Left colon (tissue), 2 donors: Measurements from ENCODE around the gene ANKRD12. TPM values are rescaled to one million over a fixed set of nuclear protein-coding genes. Genes with fewer than 3 reads are reported as not detected.
"Not testable (repeated sequence)": the region's sequence is repeated elsewhere in the genome, so short reads cannot be mapped to it uniquely, and the experiment has no call there.

Source experiments
- ATAC-seq: fragments of 200-7000 bp; cut with Tn5 transposase; one replicate; pipeline ENCODE4 v1.9.1; 2020; ENCODE audit warnings: mild to moderate bottlenecking, moderate library complexity
- DNase-seq, 2 donors: peaks; one replicate each; pipeline ENCODE4 v3.0.0-alpha.2; 2020
- intact Hi-C, 2 donors: fragments of 100-400 bp; cut with DNase I in 1 of 2; cut with micrococcal nuclease in 1 of 2; formaldehyde crosslinking; loops; one replicate each; pipeline versions ENCODE4 v1.11.2 to v1.14.0; 2022; cut with DNase I, micrococcal nuclease
- total RNA-seq, 2 donors: library from RNA; stranded (reverse); fragmentation: NEBNext Ultra II Directional; extraction: Animal tissue kit (Norgen Biotek cat#: 25700); gene quantifications; one replicate each; pipeline ENCODE4 v1.2.1, GENCODE V29; 2021
- donor health status: DM: no; HTN: no; CAD: no.
- donor health status: DM: yes; HTN: yes; CAD: no.

The ANKRD12 gene
- total RNA-seq, 2 donors from 2014 or later: 44.7 to 64.3 TPM

DNA sequence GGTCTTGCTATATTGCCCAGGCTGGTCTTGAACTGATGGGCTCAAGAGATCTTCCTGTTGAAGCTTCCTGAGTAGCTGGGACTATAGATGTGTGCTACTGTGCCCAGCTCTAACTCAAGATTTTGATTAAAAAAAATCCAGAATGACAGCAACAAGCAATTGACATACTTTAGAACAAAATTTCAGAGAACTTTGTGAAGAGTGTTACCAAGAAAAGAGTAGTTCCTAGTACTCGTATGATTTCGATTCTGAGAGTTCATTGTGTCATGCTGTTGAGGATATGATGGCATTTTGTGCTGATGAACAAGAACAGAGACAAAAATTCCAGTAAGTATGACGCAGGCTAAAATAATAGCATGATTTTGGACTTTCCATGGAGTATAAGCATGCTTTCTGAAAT is 107.8 kb downstream of the ANKRD12 start:
- intact Hi-C loops: no loop called here
- ATAC-seq (no peak), DNase-seq (no peak)

DNA sequence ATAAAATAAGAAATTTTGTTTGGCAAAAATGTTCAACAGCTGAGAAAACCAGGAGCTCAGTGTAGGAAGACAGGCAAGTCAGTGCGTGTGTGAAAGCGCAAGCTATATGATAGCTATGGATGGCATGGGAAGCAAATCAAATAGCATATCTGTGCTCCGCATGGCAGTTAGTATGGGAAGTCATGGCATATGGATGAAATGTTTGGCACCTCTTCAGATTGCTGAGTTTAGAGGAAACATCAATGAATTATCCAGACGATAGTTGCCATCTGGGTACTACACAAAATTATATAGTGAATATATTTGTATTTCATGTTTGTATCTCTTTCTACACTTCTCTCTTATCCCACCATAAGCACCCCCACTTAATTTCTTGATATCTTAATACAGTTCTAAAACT is 112.1 kb downstream of the ANKRD12 start:
- ATAC-seq (no peak), DNase-seq (no peak)
- intact Hi-C loops: no loop called here

DNA sequence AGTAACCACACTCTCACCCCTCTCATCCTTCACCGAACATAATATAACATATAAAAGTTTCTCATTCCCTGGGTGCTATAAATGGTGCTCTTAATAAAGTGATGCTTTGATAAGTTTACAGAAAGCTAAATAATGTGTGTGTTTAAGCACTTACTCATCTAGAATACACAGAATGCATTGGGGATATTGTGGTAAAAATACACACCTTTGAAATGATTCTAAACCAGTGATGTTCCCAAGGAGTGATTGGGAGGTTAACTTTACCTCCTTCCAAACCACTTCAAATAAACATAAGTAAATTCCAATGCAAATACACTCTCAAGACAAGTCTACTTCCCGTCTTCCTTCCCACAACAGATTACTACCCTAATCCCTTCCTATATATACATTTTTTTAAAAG is 112.7 kb downstream of the ANKRD12 start:
- intact Hi-C loops: no loop called here
- DNase-seq: no peak
- ATAC-seq: no peak

- no peak for DNase-seq
- intact Hi-C loops: no loop called here
- ATAC-seq: peak; percentile 50
These were observed 122.6 kb downstream of the ANKRD12 start for GRCh38 chr18:9259173-9259572.

DNA sequence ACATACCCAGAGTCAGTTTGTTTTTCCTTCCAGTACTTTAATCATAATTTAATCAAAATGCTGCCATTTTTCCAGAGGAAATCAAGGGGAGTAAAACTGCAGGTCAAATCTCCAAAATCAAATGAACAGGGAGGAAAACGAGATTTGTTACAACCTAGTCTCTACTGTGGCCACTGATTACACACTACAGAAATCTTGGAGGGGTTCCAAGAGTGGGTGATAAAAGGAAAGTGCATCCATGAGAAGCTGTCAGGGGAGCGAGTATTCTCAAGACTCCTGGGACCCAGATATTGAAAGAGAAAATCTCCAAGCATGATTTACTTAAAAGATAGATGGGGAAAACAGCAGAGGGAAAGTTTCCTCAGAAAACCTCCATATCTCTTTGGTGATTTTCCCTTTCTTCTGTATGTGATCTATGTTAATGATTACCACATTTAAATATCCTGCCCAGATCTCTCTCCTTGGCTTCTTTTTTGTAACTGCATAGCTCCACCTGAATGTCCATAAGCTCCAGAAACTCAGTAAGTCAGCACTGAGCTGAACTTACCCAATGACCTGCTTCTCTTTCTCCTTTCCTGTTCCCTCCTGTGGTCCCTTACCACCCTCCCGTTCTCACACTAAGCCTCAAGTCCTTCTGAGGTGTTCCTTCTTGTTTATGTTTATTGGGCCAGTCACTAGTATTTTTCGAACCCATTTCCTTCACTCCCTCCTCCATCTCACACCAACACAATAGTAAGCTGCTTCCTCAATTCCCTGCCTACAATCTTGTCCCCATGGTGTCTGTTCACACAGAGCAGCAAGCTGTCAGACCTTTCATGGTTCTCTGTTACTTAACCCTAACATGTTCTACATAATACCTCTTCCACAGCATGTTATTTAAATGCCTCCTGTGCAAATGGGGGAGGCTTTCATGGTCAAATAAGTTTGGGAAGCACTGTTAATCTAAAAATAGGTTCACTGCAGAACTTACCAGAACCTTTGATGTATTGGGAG is 124.1 kb downstream of the ANKRD12 start:
- DNase-seq: no peak
- intact Hi-C loops: no loop called here
- ATAC-seq: peak; percentile 25

- ATAC-seq (no peak), DNase-seq (no peak)
- intact Hi-C loops: no loop called here
These were observed 126.7 kb downstream of the ANKRD12 start for GRCh38 chr18:9263264-9263663.

DNA sequence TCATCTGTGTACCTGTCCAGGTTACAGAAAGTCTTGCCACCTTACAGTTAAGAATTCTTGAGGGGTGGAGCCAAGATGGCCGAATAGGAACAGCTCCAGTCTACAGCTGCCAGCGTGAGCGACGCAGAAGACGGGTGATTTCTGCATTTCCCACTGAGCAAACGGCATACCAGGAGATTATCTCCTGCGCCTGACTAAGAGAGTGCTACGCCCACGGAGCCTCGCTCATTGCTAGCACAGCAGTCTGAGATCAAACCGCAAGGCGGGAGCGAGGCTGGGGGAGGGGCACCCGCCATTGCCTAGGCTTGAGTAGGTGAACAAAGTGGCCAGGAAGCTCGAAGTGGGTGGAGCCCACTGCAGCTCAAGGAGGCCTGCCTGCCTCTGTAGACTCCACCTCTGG is 128.2 kb downstream of the ANKRD12 start:
- intact Hi-C loops, DNase-seq, ATAC-seq: not testable (repeated sequence)

- intact Hi-C loops: no loop called here
- peak; percentile 58 for ATAC-seq
- DNase-seq: no peak
These were observed 136.6 kb downstream of the ANKRD12 start for GRCh38 chr18:9273221-9273620.

- DNase-seq (no peak), ATAC-seq (peak; percentile 87)
- intact Hi-C loops: no loop called here
These were observed 139.3 kb downstream of the ANKRD12 start for GRCh38 chr18:9275890-9276289.

GRCh38 chr18:9278028-9278427 is 141.4 kb downstream of the ANKRD12 start:
- intact Hi-C loops: no loop called here
- ATAC-seq (no peak), DNase-seq (no peak)

DNA sequence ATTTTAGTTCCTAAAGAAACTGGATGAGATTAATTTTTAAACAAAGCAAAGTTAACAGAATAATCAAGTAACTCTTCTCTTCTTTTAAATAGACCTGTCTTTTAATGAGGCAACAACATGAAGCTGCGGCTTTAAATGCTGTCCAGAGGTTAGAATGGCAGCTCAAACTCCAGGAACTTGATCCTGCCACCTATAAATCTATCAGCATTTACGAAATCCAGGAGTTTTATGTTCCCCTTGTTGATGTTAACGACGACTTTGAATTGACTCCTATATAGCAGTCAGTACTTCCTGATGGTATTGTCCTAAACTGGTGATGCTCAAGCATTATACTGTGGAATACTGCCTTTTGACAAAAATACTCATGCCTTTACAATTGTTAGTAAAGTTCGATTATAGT is 144.3 kb downstream of the ANKRD12 start:
- peak; percentile 44 for ATAC-seq
- intact Hi-C loops: no loop called here
- DNase-seq: no peak

GRCh38 chr18:9281780-9282179 is 145.2 kb downstream of the ANKRD12 start:
- DNase-seq: no peak
- intact Hi-C loops: no loop called here
- ATAC-seq: no peak

DNA sequence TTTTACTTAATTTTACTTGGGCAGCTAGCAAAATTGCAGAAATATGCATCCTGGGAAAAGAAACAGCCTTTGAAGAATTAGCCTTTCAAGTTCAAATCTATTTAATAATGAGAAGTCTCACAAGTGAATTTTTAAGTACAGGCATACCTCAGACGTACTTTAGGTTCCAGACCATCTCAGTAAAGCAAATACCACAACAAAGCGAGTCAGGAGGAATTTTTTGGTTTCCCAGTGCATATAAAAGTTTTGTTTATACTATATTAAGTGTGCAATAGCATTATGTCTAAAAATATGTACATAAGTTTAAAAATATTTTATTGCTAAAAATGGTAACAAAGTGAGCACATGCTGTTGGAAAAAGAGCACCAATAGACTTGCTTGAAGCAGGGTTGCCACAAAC is 147.2 kb downstream of the ANKRD12 start:
- no peak for ATAC-seq
- intact Hi-C loops: no loop called here
- DNase-seq: no peak

DNA sequence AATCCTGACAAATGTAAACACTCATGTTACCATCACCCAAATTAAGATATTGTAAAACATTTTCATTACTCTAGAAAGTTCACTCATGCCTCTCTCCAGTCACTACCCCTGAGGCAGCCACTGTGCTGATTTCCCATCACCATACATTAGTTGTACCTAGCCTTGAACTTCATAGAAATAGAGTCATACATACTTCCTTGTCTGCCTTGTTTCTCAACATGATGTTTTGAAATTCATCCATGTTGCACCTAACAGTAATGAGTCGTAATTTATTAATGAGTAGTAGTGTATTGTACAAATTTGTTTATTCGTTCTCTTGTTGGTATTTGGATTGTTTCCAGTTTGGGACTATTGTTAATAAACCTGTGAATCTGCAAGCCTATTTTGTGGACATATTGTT is 149.0 kb downstream of the ANKRD12 start:
- intact Hi-C loops: no loop called here
- ATAC-seq: no peak

GRCh38 chr18:9287036-9287435 is 150.5 kb downstream of the ANKRD12 start:
- intact Hi-C loops: no loop called here
- ATAC-seq: no peak
- no peak for DNase-seq

More for the DNA sequence above, 149.0 kb downstream of the ANKRD12 start:
- no peak for DNase-seq

- DNase-seq (no peak), ATAC-seq (no peak)
- intact Hi-C loops: no loop called here
These were observed 153.1 kb downstream of the ANKRD12 start for GRCh38 chr18:9289698-9290097.

DNA sequence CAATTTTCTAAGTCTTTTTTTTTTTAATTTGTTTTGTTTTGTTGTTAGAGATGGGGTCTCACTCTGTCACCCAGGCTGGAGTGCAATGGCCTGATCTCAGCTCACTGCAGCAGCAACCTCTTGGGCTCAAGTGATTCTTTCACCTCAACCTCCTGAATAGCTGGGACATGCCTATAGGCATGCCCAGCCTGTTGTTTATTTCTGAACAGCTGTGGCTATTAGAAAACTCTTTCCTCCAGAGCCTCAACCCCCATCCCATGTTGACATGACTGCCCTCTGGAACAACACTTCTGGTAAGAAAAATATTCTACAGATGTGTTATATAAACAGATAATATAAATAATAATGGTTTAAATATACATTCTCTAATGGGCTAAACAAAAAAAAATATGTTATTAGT is 153.6 kb downstream of the ANKRD12 start:
- intact Hi-C loops: no loop called here
- ATAC-seq (no peak), DNase-seq (no peak)

DNA sequence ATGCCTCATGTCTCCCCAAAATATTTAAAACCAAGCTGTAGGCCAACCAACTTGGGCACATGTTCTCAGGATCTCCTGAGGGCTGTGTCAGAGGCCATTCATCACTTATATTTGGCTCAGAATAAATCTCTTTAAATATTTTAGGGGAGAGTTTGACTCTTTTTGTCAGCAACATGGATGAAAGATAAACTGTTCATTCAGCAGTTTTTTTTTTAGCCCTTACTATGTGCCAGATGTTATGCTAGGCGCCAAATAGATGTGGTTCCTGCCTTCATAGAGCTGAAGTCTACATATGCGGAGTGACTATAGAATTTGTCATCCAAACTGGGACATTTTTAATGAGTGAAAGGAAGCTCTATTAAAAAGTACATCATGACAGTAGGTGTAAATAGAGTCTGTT is 155.5 kb downstream of the ANKRD12 start:
- ATAC-seq (no peak), DNase-seq (no peak)
- intact Hi-C loops: no loop called here

DNA sequence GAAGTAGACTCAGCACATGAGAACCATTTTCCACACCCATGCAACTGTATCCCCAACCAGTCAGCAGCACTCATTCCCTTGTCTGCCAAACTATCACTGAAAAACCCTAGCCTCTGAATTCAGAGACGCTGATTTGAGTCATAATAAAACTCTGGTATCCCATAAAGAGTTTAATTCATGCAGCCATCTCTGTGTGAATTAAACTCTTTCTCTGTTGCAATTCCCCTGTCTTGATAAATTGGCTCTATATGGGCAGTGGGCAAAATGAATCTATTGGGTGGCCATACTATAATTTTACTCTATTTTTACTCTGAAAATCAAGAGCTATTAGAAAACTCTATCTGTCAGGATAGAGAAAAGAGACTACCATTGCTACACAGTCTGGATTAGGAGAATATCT is 157.4 kb downstream of the ANKRD12 start:
- DNase-seq: no peak
- no peak for ATAC-seq
- intact Hi-C loops: no loop called here

GRCh38 chr18:9296233-9297006 is 159.8 kb downstream of the ANKRD12 start:
- no peak for DNase-seq
- intact Hi-C loops: no loop called here
- ATAC-seq: no peak
